ENCODE measurements around the gene LY6G6D. TPM values are rescaled to one million over a fixed set of nuclear protein-coding genes. Genes with fewer than 3 reads are reported as not detected.
A peak's percentile ranks its signal among the peaks of the same experiment; 100 is the strongest.

LY6G6D gene
- total RNA-seq, 2 donors from 2014 or later: not detected

DNA sequence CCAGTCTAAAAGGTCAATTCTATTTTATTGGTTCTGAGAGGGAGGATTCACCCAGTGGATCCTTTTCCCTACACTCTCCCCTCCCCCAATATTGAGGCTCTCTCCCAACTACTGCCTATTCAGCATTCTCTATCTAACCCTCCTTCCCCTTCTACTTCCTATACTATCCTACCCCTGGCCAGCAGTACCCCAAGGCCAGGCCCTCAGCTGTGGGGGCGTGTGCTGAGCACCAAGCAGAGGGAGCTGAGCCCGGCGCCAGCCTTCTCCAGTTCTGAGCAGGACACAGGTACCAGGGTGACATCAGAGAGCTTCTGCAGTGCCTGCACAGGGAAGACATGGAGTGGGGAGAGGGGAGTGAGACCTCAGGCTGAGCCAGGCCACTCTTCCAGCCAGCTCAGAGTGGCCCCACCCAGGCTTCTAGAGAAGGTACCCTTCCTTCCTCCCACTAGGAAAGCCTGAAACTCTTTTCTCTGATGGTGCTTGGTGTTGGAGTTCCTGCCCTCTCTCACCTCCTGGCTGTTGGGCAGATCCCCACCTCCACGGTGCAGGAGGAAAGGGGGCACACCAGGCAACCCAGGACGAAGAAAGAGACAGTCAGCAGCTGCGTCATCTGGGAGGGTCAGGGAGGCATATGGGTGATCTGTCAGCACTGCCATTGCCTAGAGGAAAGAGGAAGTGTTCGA, 12.0 kb downstream of the LY6G6D start:
- Histone ChIP-seq H3K4me3 (no peak overlapping the region), H3K36me3 (peaks cover 40% of the 10 kb centered on the region), H3K27ac (peak overlapping the region; percentile 40 to 98), H3K27me3 (replicated peaks; ENCODE audit: insufficient read depth) (no peaks in the 10 kb centered on the region), H3K9me3 (no peaks in the 10 kb centered on the region), H3K4me1 (ENCODE audit: control insufficient read depth in 1 of 2, low read depth in 2 of 2) (peaks cover 16 to 26% of the 10 kb centered on the region in 2 donors)
- TF ChIP-seq, protein P1, sequence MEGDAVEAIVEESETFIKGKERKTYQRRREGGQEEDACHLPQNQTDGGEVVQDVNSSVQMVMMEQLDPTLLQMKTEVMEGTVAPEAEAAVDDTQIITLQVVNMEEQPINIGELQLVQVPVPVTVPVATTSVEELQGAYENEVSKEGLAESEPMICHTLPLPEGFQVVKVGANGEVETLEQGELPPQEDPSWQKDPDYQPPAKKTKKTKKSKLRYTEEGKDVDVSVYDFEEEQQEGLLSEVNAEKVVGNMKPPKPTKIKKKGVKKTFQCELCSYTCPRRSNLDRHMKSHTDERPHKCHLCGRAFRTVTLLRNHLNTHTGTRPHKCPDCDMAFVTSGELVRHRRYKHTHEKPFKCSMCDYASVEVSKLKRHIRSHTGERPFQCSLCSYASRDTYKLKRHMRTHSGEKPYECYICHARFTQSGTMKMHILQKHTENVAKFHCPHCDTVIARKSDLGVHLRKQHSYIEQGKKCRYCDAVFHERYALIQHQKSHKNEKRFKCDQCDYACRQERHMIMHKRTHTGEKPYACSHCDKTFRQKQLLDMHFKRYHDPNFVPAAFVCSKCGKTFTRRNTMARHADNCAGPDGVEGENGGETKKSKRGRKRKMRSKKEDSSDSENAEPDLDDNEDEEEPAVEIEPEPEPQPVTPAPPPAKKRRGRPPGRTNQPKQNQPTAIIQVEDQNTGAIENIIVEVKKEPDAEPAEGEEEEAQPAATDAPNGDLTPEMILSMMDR (IDR thresholded peaks at IDR 0.05): no peak
- DNase-seq (ENCODE audit: low spot score): no peak
- ATAC-seq (ENCODE audit: insufficient number of reproducible peaks, low FRiP score, low read depth): no peak

DNA sequence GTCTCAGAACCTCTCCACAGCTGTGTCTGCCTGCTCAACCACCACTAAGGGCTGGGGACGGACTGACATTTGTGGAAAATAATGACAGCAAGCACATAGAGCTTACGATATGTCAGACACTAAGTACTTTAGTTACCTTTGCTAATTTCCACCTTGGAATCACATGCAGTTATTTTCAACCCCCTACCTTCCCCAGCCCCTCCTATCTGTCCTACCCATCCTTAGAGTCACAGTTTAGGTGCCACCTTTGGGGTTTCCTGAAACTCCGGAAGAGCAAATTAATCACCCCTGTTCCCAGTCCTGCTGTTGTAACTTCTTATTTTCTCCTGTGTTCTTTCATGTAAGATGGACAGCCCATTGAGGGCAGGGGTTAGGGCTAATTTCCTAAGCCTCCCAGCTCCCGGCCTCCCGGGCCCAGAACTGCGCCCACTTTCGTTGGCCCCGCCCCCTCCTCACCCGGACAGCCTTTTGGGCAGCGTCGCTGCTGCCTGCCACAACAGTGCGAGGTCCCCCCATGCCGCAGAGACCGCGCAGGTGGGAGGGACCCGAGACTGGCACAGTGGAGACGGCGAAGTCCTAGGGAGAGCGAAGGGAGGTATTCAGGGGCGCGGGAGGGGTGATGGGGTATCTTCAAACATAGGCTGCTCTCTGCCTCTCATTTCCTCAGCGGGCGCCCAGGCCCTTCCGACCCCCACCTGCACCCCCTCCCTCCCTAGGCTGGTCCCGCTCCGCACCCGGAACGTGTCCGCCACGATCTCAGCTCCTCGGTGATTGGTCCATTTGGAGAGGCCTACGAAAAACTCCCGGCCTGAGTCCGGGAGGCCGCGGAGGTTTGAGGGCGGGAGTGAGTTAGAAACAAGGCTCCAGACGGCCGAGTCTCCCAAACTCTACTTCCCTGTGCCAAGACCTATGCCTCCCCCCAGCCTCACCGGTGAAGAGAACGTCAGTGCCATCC, 12.8 kb downstream of the LY6G6D start:
- peaks cover 16 to 26% of the 10 kb centered on the region in 2 donors for H3K4me1 ChIP-seq (ENCODE audit: control insufficient read depth in 1 of 2, low read depth in 2 of 2)
- no peaks in the 10 kb centered on the region for H3K27me3 ChIP-seq (replicated peaks; ENCODE audit: insufficient read depth)
- no peak for DNase-seq (ENCODE audit: low spot score)
- H3K27ac ChIP-seq: peak overlapping the region; percentile 97 to 98
- H3K4me3 ChIP-seq: peak overlapping the region; percentile 99
- TF ChIP-seq, protein P1 (IDR thresholded peaks at IDR 0.05): no peak
- ATAC-seq (ENCODE audit: insufficient number of reproducible peaks, low FRiP score, low read depth): no peak
- no peaks in the 10 kb centered on the region for H3K9me3 ChIP-seq
- peaks cover 47% of the 10 kb centered on the region for H3K36me3 ChIP-seq

DNA sequence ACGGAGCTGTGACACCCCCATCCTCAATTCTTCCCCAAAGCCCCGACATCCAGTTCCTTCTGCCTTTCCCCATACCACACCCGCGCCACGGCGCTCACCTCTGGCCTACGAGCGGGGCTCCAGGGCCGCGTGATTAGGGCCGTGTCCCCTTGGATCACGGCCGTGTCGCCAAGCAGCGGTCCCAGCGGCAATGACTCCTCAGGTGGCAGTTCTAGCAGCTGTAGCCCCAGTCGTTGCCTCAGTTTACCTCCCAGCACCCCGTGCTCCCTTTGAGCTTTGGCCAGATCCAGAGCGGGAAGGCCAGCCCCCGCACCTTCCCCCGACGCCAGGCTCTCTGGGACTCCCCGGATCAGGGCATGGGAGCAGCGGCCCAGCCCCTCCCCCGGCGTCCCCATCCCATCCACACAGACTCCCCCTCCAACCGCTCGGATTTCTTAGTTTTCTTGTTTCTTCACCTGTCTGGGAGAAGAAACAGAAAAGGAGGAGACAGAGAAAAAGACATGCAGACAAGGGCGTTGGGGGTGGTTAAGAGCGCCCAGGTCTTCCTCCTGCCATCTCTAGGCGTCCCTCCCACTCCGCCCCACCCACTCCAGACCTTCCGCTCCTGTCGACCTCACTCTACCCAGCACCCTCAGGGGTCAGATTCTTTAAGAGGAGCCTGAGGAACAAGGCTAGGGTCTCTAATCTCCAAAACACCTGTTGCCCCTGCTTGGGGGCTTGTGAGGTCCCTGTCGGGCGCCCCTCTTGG, 13.8 kb downstream of the LY6G6D start, which contains the start of gene DDAH2:
Gene DDAH2 (minus strand): TSS at position 533 of the 748 bp plus-strand sequence. CDS start 138 bp downstream, at position 395.
- H3K4me1 ChIP-seq (ENCODE audit: control insufficient read depth in 1 of 2, low read depth in 2 of 2): peaks cover 21 to 36% of the 10 kb centered on the region in 2 donors
- peak within 1 kb of the TSS; percentile 99 for H3K4me3 ChIP-seq
- TF ChIP-seq, protein P1 (IDR thresholded peaks at IDR 0.05): peak; percentile 41
- no peak for DNase-seq (ENCODE audit: low spot score)
- no peaks in the 10 kb centered on the region for H3K27me3 ChIP-seq (replicated peaks; ENCODE audit: insufficient read depth)
- peak within 1 kb of the TSS; percentile 97 to 98 for H3K27ac ChIP-seq
- peak; percentile 16 for ATAC-seq (ENCODE audit: insufficient number of reproducible peaks, low FRiP score, low read depth)
- no peaks in the 10 kb centered on the region for H3K9me3 ChIP-seq
- peaks cover 56% of the 10 kb centered on the region for H3K36me3 ChIP-seq

DNA sequence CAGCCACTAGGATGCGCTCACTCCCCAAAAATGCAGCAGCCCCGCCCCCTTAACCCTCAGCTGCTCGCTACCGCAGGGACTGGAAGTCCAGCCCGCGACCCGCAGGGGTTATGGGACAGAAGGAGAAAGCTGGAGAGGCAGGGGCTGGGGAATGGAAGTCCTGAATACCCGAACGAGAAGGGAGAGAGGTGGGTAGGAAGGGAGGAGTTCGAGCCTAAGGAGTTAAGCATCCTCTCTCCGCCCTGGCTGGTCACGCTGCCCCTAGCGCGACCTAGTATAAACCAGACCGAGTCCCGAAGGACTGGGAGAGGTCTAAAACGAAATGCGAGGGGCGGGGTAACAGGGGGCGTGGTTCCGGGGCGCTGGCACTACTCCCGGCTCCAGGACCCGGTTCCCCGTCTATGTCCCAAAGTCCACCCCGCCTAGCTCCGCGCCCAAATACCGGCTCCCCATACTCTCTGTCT, 14.4 kb downstream of the LY6G6D start:
- Histone ChIP-seq H3K36me3 (peaks cover 56% of the 10 kb centered on the region), H3K27me3 (replicated peaks; ENCODE audit: insufficient read depth) (no peaks in the 10 kb centered on the region), H3K9me3 (no peaks in the 10 kb centered on the region), H3K4me3 (peak overlapping the region; percentile 99), H3K27ac (peak overlapping the region; percentile 97 to 98), H3K4me1 (ENCODE audit: control insufficient read depth in 1 of 2, low read depth in 2 of 2) (peaks cover 26 to 42% of the 10 kb centered on the region in 2 donors)
- DNase-seq (ENCODE audit: low spot score) (peak; percentile 84), ATAC-seq (ENCODE audit: insufficient number of reproducible peaks, low FRiP score, low read depth) (peak; percentile 68)
- TF ChIP-seq, protein P1 (IDR thresholded peaks at IDR 0.05): peak; percentile 7
